ENCODE data around the gene MELTF.
A peak's percentile ranks its signal among the peaks of the same experiment; 100 is the strongest.
"Not testable (repeated sequence)": the region's sequence is repeated elsewhere in the genome, so short reads cannot be mapped to it uniquely, and the experiment has no call there.

The MELTF gene

GRCh38 chr3:197035577-197035976, 6.0 kb upstream of the MELTF start:
- Histone ChIP-seq H3K27me3 (ENCODE audit: control insufficient read depth, insufficient read depth, low read length) (peaks cover 6% of the 10 kb centered on the region), H3K4me3 (ENCODE audit: low read length) (no peak overlapping the region), H3K9me3 (ENCODE audit: control insufficient read depth, low read depth, low read length) (no peaks in the 10 kb centered on the region), H3K4me1 (ENCODE audit: control insufficient read depth, low read depth, low read length) (no peaks in the 10 kb centered on the region), H3K9ac (ENCODE audit: low read length) (no peak overlapping the region), H3K27ac (ENCODE audit: low read length) (no peak overlapping the region), H3K36me3 (ENCODE audit: control insufficient read depth, low read depth, low read length) (no peaks in the 10 kb centered on the region)

GRCh38 chr3:197034778-197035177, 5.2 kb upstream of the MELTF start:
- H3K4me3 ChIP-seq (ENCODE audit: low read length); H3K4me1 ChIP-seq (ENCODE audit: control insufficient read depth, low read depth, low read length); H3K27me3 ChIP-seq (ENCODE audit: control insufficient read depth, insufficient read depth, low read length); H3K9ac ChIP-seq (ENCODE audit: low read length); H3K27ac ChIP-seq (ENCODE audit: low read length); H3K36me3 ChIP-seq (ENCODE audit: control insufficient read depth, low read depth, low read length); H3K9me3 ChIP-seq (ENCODE audit: control insufficient read depth, low read depth, low read length): not testable (repeated sequence)

- H3K4me1 ChIP-seq (ENCODE audit: control insufficient read depth, low read depth, low read length); H3K9ac ChIP-seq (ENCODE audit: low read length); H3K27ac ChIP-seq (ENCODE audit: low read length); H3K4me3 ChIP-seq (ENCODE audit: low read length); H3K9me3 ChIP-seq (ENCODE audit: control insufficient read depth, low read depth, low read length); H3K36me3 ChIP-seq (ENCODE audit: control insufficient read depth, low read depth, low read length): not testable (repeated sequence)
- H3K27me3 ChIP-seq (ENCODE audit: control insufficient read depth, insufficient read depth, low read length): peaks cover 14% of the 10 kb centered on the region
Observed at GRCh38 chr3:197033764-197034163, 4.1 kb upstream of the MELTF start.

GRCh38 chr3:197031315-197032285, 2.0 kb upstream of the MELTF start:
- Histone ChIP-seq H3K9ac (ENCODE audit: low read length) (no peak overlapping the region), H3K36me3 (ENCODE audit: control insufficient read depth, low read depth, low read length) (no peaks in the 10 kb centered on the region), H3K27me3 (ENCODE audit: control insufficient read depth, insufficient read depth, low read length) (peaks cover 23% of the 10 kb centered on the region), H3K4me3 (ENCODE audit: low read length) (no peak overlapping the region), H3K4me1 (ENCODE audit: control insufficient read depth, low read depth, low read length) (no peaks in the 10 kb centered on the region), H3K27ac (ENCODE audit: low read length) (no peak overlapping the region), H3K9me3 (ENCODE audit: control insufficient read depth, low read depth, low read length) (no peaks in the 10 kb centered on the region)

GRCh38 chr3:197030379-197031314, 1.0 kb upstream of the MELTF start:
- H3K27me3 ChIP-seq (ENCODE audit: control insufficient read depth, insufficient read depth, low read length): peaks cover 19% of the 10 kb centered on the region
- H3K4me1 ChIP-seq (ENCODE audit: control insufficient read depth, low read depth, low read length): no peaks in the 10 kb centered on the region
- H3K9me3 ChIP-seq (ENCODE audit: control insufficient read depth, low read depth, low read length): no peaks in the 10 kb centered on the region
- no peak overlapping the region for H3K4me3 ChIP-seq (ENCODE audit: low read length)
- H3K36me3 ChIP-seq (ENCODE audit: control insufficient read depth, low read depth, low read length): no peaks in the 10 kb centered on the region
- H3K9ac ChIP-seq (ENCODE audit: low read length): no peak overlapping the region
- no peak overlapping the region for H3K27ac ChIP-seq (ENCODE audit: low read length)

DNA sequence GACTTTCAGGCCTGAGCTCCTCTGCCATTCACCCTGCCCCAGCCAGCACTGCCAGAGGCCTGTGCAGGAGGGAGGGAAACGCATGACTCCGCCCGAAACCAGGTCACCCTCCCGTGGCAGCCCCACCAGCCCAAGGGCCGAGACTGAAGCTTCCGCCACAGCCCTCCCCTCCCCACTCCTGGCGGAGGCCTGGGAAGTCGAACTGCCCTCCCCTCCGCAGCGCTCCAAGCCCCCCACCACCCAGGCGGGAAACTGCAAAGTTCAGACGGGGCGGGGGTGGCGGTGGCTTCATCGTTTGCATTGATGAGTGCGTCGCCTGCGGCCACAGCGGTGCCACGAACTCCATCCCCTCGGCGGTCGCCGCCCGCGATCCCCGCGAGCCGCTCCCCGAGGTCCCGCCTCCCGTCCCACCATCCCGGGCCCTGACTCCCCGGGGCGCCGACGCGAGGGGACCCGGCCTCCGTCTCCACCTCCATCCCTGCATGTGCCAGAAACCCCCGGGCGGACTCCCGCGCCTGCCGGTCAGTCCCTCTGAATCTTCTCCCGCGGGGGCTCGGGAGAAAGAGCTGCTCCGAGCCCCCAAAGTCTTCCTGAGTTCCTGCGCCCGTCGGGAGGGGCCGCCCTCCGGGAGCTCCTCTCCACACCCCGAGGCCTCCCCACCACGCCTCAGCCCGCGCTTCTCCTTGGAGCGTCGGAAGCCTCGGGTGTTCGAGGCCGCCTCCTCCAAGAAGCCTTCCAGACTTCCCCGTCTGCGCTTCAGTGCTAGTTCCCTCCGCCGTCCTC, 698 bp downstream of the MELTF start:
- Histone ChIP-seq H3K9ac (ENCODE audit: low read length) (no peak overlapping the region), H3K4me3 (ENCODE audit: low read length) (peak overlapping the region; percentile 53), H3K27me3 (ENCODE audit: control insufficient read depth, insufficient read depth, low read length) (peaks cover 17% of the 10 kb centered on the region), H3K4me1 (ENCODE audit: control insufficient read depth, low read depth, low read length) (no peaks in the 10 kb centered on the region), H3K27ac (ENCODE audit: low read length) (no peak overlapping the region), H3K36me3 (ENCODE audit: control insufficient read depth, low read depth, low read length) (no peaks in the 10 kb centered on the region), H3K9me3 (ENCODE audit: control insufficient read depth, low read depth, low read length) (no peaks in the 10 kb centered on the region)

GRCh38 chr3:197027896-197028727, 1.5 kb downstream of the MELTF start:
- Histone ChIP-seq H3K9me3 (ENCODE audit: control insufficient read depth, low read depth, low read length) (no peaks in the 10 kb centered on the region), H3K4me1 (ENCODE audit: control insufficient read depth, low read depth, low read length) (peaks cover 2% of the 10 kb centered on the region), H3K36me3 (ENCODE audit: control insufficient read depth, low read depth, low read length) (no peaks in the 10 kb centered on the region), H3K27ac (ENCODE audit: low read length) (no peak overlapping the region), H3K27me3 (ENCODE audit: control insufficient read depth, insufficient read depth, low read length) (peaks cover 17% of the 10 kb centered on the region), H3K4me3 (ENCODE audit: low read length) (no peak overlapping the region), H3K9ac (ENCODE audit: low read length) (no peak overlapping the region)

- H3K9me3 ChIP-seq (ENCODE audit: control insufficient read depth, low read depth, low read length): no peaks in the 10 kb centered on the region
- H3K9ac ChIP-seq (ENCODE audit: low read length): no peak overlapping the region
- peaks cover 17% of the 10 kb centered on the region for H3K27me3 ChIP-seq (ENCODE audit: control insufficient read depth, insufficient read depth, low read length)
- H3K4me3 ChIP-seq (ENCODE audit: low read length): no peak overlapping the region
- no peak overlapping the region for H3K27ac ChIP-seq (ENCODE audit: low read length)
- H3K4me1 ChIP-seq (ENCODE audit: control insufficient read depth, low read depth, low read length): peaks cover 9% of the 10 kb centered on the region
- no peaks in the 10 kb centered on the region for H3K36me3 ChIP-seq (ENCODE audit: control insufficient read depth, low read depth, low read length)
Observed at GRCh38 chr3:197027151-197027895, 2.3 kb downstream of the MELTF start.

GRCh38 chr3:197026481-197026866, 3.1 kb downstream of the MELTF start:
- Histone ChIP-seq H3K27ac (ENCODE audit: low read length) (no peak overlapping the region), H3K36me3 (ENCODE audit: control insufficient read depth, low read depth, low read length) (no peaks in the 10 kb centered on the region), H3K9ac (ENCODE audit: low read length) (no peak overlapping the region), H3K9me3 (ENCODE audit: control insufficient read depth, low read depth, low read length) (no peaks in the 10 kb centered on the region), H3K4me1 (ENCODE audit: control insufficient read depth, low read depth, low read length) (peaks cover 13% of the 10 kb centered on the region), H3K27me3 (ENCODE audit: control insufficient read depth, insufficient read depth, low read length) (peaks cover 17% of the 10 kb centered on the region), H3K4me3 (ENCODE audit: low read length) (no peak overlapping the region)

Data from iPS-18a (cell line).